K562 (cell line): Measurements from ENCODE around the gene MCFD2. TPM values are rescaled to one million over a fixed set of nuclear protein-coding genes. Genes with fewer than 3 reads are reported as not detected.
A peak's percentile ranks its signal among the peaks of the same experiment; 100 is the strongest.

Experiments used
- ATF1 ChIP-seq, 2 experiments: fragments of 450-650 bp in 1 of 2; IDR thresholded peaks; 2 replicates each; pipeline ENCODE4 v1.6.1; 2016; ENCODE audit warnings: missing compliant biosample characterization in 1 of 2, missing genetic modification characterization in 1 of 2
- CHD2 ChIP-seq: IDR thresholded peaks from 2 replicates; pipeline ENCODE4 v1.6.1; 2011; ENCODE audit warnings: low read depth, low read length
- CREBBP ChIP-seq: IDR thresholded peaks from one replicate; pipeline ENCODE4 v1.6.1; 2012; ENCODE audit warnings: low read depth, mild to moderate bottlenecking, control low read depth, inconsistent platforms, low read length
- ERF ChIP-seq: fragments of 450-650 bp; formaldehyde crosslinking; IDR thresholded peaks from 2 replicates; pipeline ENCODE4 v1.4.0; 2020; ENCODE audit warnings: mild to moderate bottlenecking, mixed read lengths
- ETV5 ChIP-seq: sonication (generic); formaldehyde crosslinking; IDR thresholded peaks from 2 replicates; pipeline ENCODE4 v1.4.0; 2020; ENCODE audit warnings: low read depth, mild to moderate bottlenecking, missing genetic modification reagents
- FOXJ2 ChIP-seq: fragments of 200-800 bp; sonication (Bioruptor generic); IDR thresholded peaks from 2 replicates; pipeline ENCODE4 v1.6.1; 2016; ENCODE audit warnings: missing genetic modification characterization, missing compliant biosample characterization
- HSF4 ChIP-seq: fragments of 250-450 bp; sonication (Bioruptor Pico); IDR thresholded peaks from 2 replicates; pipeline ENCODE4 v2.1.2; 2022; ENCODE audit warnings: mild to moderate bottlenecking, moderate library complexity, borderline replicate concordance
- LARP7 ChIP-seq: fragments of 450-650 bp; IDR thresholded peaks from 2 replicates; pipeline ENCODE4 v1.6.1; 2016
- NRF1 ChIP-seq, 2 experiments: fragments of 450-650 bp; IDR thresholded peaks in 1 of 2; conservative IDR thresholded peaks in 1 of 2; 2 replicates each; pipeline ENCODE4 v1.6.1; 2014; ENCODE audit warnings: mild to moderate bottlenecking in 2 of 2
- TAF1 ChIP-seq: IDR thresholded peaks from 2 replicates; pipeline ENCODE4 v1.6.1; 2011; ENCODE audit warnings: mild to moderate bottlenecking, low read length, moderate library complexity; ENCODE audit not compliant: insufficient read depth, control insufficient read depth, severe bottlenecking; ENCODE audit errors: extremely low read depth
- TOE1 ChIP-seq, 2 experiments: fragments of 450-650 bp in 1 of 2; sonication (generic) in 1 of 2; formaldehyde crosslinking in 1 of 2; IDR thresholded peaks; 2 replicates each; pipeline versions ENCODE4 v1.7.1 to v1.8.0; 2016 to 2022; ENCODE audit warnings: borderline replicate concordance in 2 of 2, mild to moderate bottlenecking in 2 of 2, antibody characterized with exemption in 1 of 2, inconsistent platforms in 1 of 2, low read depth in 1 of 2, missing genetic modification reagents in 1 of 2, moderate library complexity in 1 of 2
- ZNF445 ChIP-seq: fragments of 250-450 bp; sonication (Bioruptor Pico); IDR thresholded peaks from 2 replicates; pipeline ENCODE4 v1.4.0; 2020; ENCODE audit warnings: low read depth, mild to moderate bottlenecking, moderate library complexity
- ZNF764 ChIP-seq: fragments of 250-450 bp; sonication (Bioruptor Pico); IDR thresholded peaks from 2 replicates; pipeline ENCODE4 v1.4.0; 2020; ENCODE audit warnings: low read depth, mild to moderate bottlenecking, moderate library complexity
- ZNF778 ChIP-seq: fragments of 450-650 bp; formaldehyde crosslinking; IDR thresholded peaks from 2 replicates; pipeline ENCODE4 v1.4.0; 2020; ENCODE audit warnings: mild to moderate bottlenecking, moderate library complexity
- polyA plus RNA-seq, 8 experiments: library from polyadenylated mRNA; depleted of rRNA in 4 of 8; stranded (reverse) in 5 of 8; unstranded in 3 of 8; fragments of >200 nt; fragmentation: Nextera tagmentation in 2 of 8; fragmentation: Illumina TruSeq in 1 of 8; extraction: Ambion mirVana in 2 of 8; extraction: Trizol in 1 of 8; gene quantifications; 2 replicates each; pipeline versions ENCODE4 v1.2.1 to v1.2.3, GENCODE V29; 2011 to 2014; ENCODE audit warnings: inconsistent platforms in 1 of 8, missing spikeins in 1 of 8
- total RNA-seq, 7 experiments: library from RNA; depleted of rRNA in 6 of 7; stranded (reverse); fragments of >200 nt in 6 of 7; fragmentation: Illumina TruSeq in 2 of 7; extraction: Trizol in 2 of 7; gene quantifications; 2 replicates each; pipeline versions ENCODE4 v1.2.1 to v1.2.3, GENCODE V29; 2011 to 2021; ENCODE audit warnings: low replicate concordance in 1 of 7
- TF ChIP-seq, protein P1 (sequence below): fragments of 450-650 bp; IDR thresholded peaks from 2 replicates; pipeline ENCODE4 v1.6.1; 2018; ENCODE audit warnings: mild to moderate bottlenecking, low read depth; ENCODE audit not compliant: partially characterized antibody
- TF ChIP-seq, protein P2 (sequence below): fragments of 250-450 bp; sonication (Bioruptor Pico); IDR thresholded peaks from 2 replicates; pipeline ENCODE4 v1.9.0; 2021; ENCODE audit warnings: mild to moderate bottlenecking
- TF ChIP-seq, protein P3 (sequence below): fragments of 450-650 bp; IDR thresholded peaks from 2 replicates; pipeline ENCODE4 v1.6.1; 2017; ENCODE audit warnings: antibody characterized with exemption
- TF ChIP-seq, protein P4 (sequence below): sonication (generic); formaldehyde crosslinking; IDR thresholded peaks from 2 replicates; pipeline ENCODE4 v1.8.0; 2022; ENCODE audit warnings: mild to moderate bottlenecking, missing genetic modification reagents

The MCFD2 gene
- total and polyA plus RNA-seq, 9 of the 15 experiments (the other 6 are each of a cell fraction or from before 2014, with no cell fraction given): 78.6 to 237 (median 123) TPM

DNA sequence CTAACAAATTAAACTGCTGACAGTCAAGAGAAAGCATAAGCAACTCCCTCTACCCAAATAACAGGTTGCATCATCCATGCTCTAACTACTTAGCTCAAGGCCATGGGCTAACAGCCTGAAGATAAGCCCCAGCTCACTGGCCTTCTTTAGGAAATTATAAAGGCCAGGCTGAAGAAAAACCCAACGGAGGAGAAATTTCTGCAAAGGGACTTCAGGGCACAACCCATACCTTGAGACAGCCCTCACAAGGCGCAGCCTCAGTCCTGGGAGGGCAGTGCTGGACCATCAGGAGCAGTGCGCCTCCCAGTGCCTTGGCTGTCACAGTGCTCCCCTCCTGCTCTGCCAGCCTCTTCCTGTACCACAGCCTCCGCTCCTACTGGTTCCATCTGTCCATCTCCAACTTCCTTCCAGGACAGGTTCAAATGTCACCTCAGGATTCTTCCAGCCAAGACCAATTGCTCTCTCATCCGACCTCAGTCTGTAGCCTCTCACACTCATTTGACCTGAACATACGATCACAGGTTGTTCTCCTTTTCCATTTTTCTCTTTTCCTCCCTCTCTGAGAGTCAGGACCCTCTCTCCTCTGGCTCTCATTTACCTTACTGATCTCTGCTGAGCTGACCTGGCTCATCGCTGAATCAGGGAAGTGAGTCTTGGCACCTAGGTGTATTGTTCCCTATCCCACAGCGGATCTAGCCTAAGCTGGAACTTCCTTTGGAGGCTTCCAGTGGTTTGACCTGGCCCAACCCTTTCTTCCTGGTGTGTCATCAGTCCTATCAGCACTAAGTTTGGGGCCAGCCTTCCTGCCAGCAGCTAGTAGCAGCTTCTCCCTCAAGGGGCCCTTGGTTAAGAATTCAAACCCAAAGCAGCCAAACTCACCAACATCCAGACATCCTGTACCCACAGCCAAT, 1.9 kb downstream of the MCFD2 start (continued):
- TF ChIP-seq NRF1 (conservative IDR thresholded peaks at IDR 0.05 in 1 of 2, IDR thresholded peaks at IDR 0.05 in 1 of 2) (peak; percentile 52 to 69), TAF1 (peak; percentile 56), CREBBP (no peak), ERF (CRISPR knock-in tag) (no peak), FOXJ2 (tag) (no peak), ZNF445 (no peak), ZNF764 (CRISPR knock-in tag) (no peak), TOE1 (IDR thresholded peaks at IDR 0.05; ENCODE audit: borderline replicate concordance) (no peak), TOE1 (CRISPR knock-in tag; IDR thresholded peaks at IDR 0.05; ENCODE audit: borderline replicate concordance, low read depth) (0 out of 2 replicates have a peak, but pooled peaks have one; percentile 58), ATF1 (CRISPR knock-in tag; IDR thresholded peaks at IDR 0.05) (no peak), ATF1 (tag; IDR thresholded peaks at IDR 0.05) (peak; percentile 36; the same call in 1 of the 2 replicates), CHD2 (no peak), ETV5 (CRISPR knock-in tag) (peak; percentile 58; the same call in 1 of the 2 replicates), ZNF778 (CRISPR knock-in tag) (no peak), HSF4 (CRISPR knock-in tag) (no peak), LARP7 (peak; percentile 40; the same call in 1 of the 2 replicates)
- TF ChIP-seq, protein P1, sequence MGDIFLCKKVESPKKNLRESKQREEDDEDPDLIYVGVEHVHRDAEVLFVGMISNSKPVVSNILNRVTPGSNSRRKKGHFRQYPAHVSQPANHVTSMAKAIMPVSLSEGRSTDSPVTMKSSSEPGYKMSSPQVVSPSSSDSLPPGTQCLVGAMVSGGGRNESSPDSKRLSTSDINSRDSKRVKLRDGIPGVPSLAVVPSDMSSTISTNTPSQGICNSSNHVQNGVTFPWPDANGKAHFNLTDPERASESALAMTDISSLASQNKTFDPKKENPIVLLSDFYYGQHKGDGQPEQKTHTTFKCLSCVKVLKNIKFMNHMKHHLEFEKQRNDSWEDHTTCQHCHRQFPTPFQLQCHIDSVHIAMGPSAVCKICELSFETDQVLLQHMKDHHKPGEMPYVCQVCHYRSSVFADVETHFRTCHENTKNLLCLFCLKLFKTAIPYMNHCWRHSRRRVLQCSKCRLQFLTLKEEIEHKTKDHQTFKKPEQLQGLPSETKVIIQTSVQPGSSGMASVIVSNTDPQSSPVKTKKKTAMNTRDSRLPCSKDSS: no peak
- TF ChIP-seq, protein P2, sequence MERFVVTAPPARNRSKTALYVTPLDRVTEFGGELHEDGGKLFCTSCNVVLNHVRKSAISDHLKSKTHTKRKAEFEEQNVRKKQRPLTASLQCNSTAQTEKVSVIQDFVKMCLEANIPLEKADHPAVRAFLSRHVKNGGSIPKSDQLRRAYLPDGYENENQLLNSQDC: no peak
- TF ChIP-seq, protein P3, sequence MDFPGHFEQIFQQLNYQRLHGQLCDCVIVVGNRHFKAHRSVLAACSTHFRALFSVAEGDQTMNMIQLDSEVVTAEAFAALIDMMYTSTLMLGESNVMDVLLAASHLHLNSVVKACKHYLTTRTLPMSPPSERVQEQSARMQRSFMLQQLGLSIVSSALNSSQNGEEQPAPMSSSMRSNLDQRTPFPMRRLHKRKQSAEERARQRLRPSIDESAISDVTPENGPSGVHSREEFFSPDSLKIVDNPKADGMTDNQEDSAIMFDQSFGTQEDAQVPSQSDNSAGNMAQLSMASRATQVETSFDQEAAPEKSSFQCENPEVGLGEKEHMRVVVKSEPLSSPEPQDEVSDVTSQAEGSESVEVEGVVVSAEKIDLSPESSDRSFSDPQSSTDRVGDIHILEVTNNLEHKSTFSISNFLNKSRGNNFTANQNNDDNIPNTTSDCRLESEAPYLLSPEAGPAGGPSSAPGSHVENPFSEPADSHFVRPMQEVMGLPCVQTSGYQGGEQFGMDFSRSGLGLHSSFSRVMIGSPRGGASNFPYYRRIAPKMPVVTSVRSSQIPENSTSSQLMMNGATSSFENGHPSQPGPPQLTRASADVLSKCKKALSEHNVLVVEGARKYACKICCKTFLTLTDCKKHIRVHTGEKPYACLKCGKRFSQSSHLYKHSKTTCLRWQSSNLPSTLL: no peak
- TF ChIP-seq, protein P4, sequence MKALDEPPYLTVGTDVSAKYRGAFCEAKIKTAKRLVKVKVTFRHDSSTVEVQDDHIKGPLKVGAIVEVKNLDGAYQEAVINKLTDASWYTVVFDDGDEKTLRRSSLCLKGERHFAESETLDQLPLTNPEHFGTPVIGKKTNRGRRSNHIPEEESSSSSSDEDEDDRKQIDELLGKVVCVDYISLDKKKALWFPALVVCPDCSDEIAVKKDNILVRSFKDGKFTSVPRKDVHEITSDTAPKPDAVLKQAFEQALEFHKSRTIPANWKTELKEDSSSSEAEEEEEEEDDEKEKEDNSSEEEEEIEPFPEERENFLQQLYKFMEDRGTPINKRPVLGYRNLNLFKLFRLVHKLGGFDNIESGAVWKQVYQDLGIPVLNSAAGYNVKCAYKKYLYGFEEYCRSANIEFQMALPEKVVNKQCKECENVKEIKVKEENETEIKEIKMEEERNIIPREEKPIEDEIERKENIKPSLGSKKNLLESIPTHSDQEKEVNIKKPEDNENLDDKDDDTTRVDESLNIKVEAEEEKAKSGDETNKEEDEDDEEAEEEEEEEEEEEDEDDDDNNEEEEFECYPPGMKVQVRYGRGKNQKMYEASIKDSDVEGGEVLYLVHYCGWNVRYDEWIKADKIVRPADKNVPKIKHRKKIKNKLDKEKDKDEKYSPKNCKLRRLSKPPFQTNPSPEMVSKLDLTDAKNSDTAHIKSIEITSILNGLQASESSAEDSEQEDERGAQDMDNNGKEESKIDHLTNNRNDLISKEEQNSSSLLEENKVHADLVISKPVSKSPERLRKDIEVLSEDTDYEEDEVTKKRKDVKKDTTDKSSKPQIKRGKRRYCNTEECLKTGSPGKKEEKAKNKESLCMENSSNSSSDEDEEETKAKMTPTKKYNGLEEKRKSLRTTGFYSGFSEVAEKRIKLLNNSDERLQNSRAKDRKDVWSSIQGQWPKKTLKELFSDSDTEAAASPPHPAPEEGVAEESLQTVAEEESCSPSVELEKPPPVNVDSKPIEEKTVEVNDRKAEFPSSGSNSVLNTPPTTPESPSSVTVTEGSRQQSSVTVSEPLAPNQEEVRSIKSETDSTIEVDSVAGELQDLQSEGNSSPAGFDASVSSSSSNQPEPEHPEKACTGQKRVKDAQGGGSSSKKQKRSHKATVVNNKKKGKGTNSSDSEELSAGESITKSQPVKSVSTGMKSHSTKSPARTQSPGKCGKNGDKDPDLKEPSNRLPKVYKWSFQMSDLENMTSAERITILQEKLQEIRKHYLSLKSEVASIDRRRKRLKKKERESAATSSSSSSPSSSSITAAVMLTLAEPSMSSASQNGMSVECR (CRISPR knock-in tag): peak; percentile 62
